Neural cell (in vitro differentiated cells): Measurements from ENCODE around the gene C15orf40.

Experiments
- EZH2 ChIP-seq: fragments of 200-600, 300-800 bp; shearing (Covaris generic), sonication (generic); IDR thresholded peaks from 2 replicates; pipeline ENCODE4 v1.6.1; 2014; ENCODE audit warnings: antibody characterized with exemption, low read length, borderline replicate concordance, mild to moderate bottlenecking; ENCODE audit not compliant: insufficient read depth, poor library complexity, severe bottlenecking
- MXI1 ChIP-seq: fragments of 450-650 bp; conservative IDR thresholded peaks from 2 replicates; pipeline ENCODE4 v1.6.1; 2014; ENCODE audit warnings: antibody characterized with exemption, mild to moderate bottlenecking; ENCODE audit not compliant: poor library complexity, severe bottlenecking
- POLR2AphosphoS5 ChIP-seq: IDR thresholded peaks from 2 replicates; pipeline ENCODE4 v1.6.1; 2012
- SMC3 ChIP-seq: fragments of 450-650 bp; conservative IDR thresholded peaks from 2 replicates; pipeline ENCODE4 v1.6.1; 2014; ENCODE audit warnings: antibody characterized with exemption, mild to moderate bottlenecking, moderate library complexity; ENCODE audit not compliant: poor library complexity
- TF ChIP-seq, protein P1 (sequence below): fragments of 450-650 bp; IDR thresholded peaks from 2 replicates; pipeline ENCODE4 v1.5.1; 2014; ENCODE audit warnings: antibody characterized with exemption, mild to moderate bottlenecking, moderate library complexity; ENCODE audit not compliant: poor library complexity, severe bottlenecking
- TF ChIP-seq, protein P2 (sequence below): IDR thresholded peaks from 2 replicates; pipeline ENCODE4 v1.6.1; 2012; ENCODE audit warnings: borderline replicate concordance

DNA sequence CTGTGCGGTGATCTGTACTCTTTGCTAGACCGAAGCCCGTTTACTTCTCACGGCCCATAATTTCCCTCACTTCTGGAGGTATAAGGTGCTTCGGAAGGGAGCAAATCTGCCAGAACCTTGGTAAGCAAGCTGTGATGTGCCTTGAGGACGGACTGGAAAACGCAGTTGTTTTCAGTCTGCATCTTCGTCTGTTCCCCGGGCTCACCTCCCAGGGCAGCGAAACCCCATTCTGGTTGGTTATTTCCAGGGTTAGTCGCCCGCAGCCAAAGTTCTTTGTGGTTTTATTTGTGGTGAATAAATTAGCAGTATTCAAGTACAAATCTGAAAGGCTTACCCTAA is 25.0 kb downstream of the C15orf40 start:
- no peak for TF ChIP-seq EZH2
- TF ChIP-seq, protein P1, sequence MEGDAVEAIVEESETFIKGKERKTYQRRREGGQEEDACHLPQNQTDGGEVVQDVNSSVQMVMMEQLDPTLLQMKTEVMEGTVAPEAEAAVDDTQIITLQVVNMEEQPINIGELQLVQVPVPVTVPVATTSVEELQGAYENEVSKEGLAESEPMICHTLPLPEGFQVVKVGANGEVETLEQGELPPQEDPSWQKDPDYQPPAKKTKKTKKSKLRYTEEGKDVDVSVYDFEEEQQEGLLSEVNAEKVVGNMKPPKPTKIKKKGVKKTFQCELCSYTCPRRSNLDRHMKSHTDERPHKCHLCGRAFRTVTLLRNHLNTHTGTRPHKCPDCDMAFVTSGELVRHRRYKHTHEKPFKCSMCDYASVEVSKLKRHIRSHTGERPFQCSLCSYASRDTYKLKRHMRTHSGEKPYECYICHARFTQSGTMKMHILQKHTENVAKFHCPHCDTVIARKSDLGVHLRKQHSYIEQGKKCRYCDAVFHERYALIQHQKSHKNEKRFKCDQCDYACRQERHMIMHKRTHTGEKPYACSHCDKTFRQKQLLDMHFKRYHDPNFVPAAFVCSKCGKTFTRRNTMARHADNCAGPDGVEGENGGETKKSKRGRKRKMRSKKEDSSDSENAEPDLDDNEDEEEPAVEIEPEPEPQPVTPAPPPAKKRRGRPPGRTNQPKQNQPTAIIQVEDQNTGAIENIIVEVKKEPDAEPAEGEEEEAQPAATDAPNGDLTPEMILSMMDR = no peak
- TF ChIP-seq, protein P2, sequence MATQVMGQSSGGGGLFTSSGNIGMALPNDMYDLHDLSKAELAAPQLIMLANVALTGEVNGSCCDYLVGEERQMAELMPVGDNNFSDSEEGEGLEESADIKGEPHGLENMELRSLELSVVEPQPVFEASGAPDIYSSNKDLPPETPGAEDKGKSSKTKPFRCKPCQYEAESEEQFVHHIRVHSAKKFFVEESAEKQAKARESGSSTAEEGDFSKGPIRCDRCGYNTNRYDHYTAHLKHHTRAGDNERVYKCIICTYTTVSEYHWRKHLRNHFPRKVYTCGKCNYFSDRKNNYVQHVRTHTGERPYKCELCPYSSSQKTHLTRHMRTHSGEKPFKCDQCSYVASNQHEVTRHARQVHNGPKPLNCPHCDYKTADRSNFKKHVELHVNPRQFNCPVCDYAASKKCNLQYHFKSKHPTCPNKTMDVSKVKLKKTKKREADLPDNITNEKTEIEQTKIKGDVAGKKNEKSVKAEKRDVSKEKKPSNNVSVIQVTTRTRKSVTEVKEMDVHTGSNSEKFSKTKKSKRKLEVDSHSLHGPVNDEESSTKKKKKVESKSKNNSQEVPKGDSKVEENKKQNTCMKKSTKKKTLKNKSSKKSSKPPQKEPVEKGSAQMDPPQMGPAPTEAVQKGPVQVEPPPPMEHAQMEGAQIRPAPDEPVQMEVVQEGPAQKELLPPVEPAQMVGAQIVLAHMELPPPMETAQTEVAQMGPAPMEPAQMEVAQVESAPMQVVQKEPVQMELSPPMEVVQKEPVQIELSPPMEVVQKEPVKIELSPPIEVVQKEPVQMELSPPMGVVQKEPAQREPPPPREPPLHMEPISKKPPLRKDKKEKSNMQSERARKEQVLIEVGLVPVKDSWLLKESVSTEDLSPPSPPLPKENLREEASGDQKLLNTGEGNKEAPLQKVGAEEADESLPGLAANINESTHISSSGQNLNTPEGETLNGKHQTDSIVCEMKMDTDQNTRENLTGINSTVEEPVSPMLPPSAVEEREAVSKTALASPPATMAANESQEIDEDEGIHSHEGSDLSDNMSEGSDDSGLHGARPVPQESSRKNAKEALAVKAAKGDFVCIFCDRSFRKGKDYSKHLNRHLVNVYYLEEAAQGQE = no peak
- no peak for TF ChIP-seq POLR2AphosphoS5
- no peak for TF ChIP-seq MXI1
- TF ChIP-seq SMC3 = no peak
